CD4-positive, alpha-beta T cell treated with Interferon alpha-2 for 1 hour (primary cell): Measurements from ENCODE around the gene GNG7.
"Not testable (repeated sequence)": the region's sequence is repeated elsewhere in the genome, so short reads cannot be mapped to it uniquely, and the experiment has no call there.

Experiments used
- DNase-seq, 2 donors: peaks; one replicate each; pipeline ENCODE4 v3.0.0-alpha.2; 2020 to 2022

GNG7 gene

GRCh38 chr19:2478756-2479555 lies 223.5 kb downstream of the GNG7 start:
- peak; percentile 85 to 87 for DNase-seq

GRCh38 chr19:2478278-2478755 lies 224.2 kb downstream of the GNG7 start:
- DNase-seq, result peak; percentile 66 to 67

- DNase-seq, result peak; percentile 22 to 53
Measured at GRCh38 chr19:2477732-2478191, 224.7 kb downstream of the GNG7 start.

DNA sequence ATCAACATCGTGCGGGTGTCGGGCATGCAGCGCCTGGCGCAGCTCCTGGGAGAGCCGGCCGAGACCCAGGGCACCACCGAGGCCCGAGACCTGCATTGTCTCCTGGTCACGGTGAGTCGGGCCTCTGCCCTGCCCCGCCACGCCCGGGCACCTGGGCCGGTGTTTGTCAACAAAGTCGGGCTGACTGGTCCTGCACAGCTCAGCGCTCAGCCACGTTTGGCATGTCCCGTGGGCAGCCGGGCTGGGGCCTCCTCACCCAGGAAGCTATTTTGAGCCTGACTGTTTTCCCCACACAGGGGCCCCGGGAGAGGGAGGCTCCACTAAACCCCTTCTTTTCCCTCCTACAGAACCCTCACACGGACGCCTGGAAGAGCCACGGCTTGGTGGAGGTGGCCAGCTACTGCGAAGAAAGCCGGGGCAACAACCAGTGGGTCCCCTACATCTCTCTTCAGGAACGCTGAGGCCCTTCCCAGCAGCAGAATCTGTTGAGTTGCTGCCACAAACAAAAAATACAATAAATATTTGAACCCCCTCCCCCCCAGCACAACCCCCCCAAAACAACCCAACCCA lies 225.3 kb downstream of the GNG7 start:
- DNase-seq, result no peak

DNA sequence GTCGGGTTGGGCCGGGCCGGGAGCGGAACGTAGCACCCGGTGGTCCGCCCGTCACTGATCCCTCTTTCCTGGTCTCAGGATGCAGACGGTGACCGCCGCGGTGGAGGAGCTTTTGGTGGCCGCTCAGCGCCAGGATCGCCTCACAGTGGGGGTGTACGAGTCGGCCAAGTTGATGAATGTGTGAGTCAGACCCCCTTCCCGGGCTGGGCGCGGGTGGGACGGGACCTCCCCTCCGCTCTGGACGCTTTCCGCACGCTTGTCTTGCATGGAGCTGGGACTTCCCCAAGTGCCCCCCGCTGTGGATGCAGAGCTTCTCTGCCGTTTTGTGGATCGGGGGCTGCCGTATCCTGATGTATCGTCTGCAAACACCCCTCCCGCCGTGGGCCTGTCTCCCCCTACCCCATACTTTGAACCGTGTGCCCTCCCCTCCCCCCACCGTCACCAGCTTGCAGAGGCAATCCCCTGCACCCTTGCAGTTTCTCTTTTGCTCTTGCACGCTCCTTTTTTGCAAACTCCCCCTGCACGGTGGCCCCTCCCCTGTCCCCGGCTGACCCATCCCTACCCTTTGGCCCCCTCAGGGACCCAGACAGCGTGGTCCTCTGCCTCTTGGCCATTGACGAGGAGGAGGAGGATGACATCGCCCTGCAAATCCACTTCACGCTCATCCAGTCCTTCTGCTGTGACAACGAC lies 225.9 kb downstream of the GNG7 start:
- peak; percentile 61 to 72 for DNase-seq

- peak; percentile 98 to 99 for DNase-seq
Measured at GRCh38 chr19:2475702-2476450, 226.6 kb downstream of the GNG7 start, which contains the start of gene GADD45B. Gene GADD45B, plus strand, starts transcription at chr19:2476127. Its CDS starts 232 bp downstream, at chr19:2476359.

DNA sequence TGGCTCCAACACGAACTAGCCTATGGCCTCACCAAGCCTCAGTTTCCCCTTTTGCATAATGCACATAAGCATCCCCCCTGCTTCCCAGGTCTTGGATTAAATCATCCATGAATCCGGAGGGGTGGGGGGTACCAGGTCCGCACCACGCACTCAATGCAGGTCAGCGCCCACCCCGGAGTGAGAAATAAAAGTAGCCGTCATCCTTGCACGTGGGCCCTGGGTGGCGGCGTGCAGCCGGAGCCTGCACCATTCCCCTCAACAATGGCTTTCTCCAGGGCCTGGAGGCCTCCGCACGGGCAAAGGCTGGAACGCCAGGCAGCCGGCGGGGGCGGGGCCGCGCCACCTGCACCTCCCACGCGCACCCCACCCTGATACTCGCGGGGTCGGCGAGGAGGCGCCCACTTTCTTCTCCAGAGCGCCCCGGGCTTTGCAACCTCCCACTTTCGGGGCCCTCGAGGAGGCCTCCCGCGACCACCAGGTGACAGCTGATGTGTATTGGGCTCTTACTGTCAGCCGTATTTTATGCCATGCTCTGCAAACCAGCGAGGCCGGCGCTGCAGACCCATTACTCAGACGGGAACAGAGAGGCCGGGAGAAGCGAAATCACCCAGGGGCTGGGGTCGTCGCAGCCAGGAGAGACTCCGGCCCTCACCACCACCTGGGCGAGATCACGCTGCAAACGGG lies 227.3 kb downstream of the GNG7 start:
- no peak for DNase-seq

DNA sequence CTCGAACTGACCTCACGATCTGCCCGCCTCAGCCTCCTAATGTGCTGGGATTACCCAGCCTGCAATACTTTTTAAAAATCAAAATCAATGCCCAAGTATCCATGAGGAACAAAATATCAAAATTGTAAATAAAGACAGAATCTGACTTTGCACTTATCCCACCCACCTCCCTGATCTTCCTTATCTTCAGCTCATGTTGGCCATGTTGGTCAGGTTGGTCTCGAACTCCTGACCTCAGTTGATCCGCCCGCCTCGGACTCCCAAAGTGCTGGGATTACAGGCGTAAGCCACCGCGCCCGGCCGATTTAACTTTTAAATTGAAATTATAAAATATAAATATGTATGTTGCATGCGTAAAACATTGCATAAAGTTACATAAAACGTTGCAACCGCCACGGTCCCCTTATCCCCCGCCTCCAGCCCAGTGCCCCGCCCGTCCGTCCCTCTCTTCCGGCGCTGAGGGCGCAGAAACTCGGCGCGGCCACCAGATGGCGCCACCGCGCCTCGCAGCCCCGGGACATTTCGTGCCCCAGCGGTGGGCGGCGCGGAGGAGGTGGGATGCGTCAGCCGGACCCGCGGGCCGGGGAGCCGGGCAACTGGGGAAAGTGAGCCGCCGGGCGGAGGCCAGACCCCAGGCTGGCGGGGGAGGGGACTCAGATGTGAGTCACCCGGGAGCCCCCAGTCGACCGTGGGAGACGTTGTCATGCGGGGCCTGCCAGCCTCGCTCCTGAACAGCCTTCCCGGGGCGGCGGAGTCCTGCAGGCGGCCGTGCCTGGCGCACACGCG lies 228.1 kb downstream of the GNG7 start:
- DNase-seq, result peak; percentile 85 to 89

GRCh38 chr19:2469915-2470200 lies 232.6 kb downstream of the GNG7 start:
- not testable (repeated sequence) for DNase-seq

- DNase-seq, result peak in 1 of 2 donors; percentile 20
Measured at GRCh38 chr19:2469102-2469914, 233.2 kb downstream of the GNG7 start.

DNA sequence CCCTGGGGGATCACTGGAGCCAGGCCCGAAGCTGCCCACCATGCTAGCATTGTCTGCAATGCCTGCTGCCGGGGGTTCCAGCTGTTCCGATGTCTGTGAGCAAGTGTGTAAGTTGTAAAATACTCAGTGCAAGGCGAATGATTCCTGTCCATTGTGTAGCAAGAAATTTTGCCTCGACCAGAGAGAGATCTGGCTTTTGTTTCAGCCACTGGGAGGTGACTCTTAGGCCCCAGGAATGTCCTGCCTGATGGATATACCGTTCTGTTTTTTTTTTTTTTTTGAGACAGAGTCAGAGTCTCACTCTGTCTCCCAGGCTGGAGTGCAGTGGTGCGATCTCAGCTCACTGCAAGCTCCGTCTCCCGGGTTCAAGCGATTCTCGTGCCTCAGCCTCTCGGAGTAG lies 233.9 kb downstream of the GNG7 start:
- no peak for DNase-seq

DNA sequence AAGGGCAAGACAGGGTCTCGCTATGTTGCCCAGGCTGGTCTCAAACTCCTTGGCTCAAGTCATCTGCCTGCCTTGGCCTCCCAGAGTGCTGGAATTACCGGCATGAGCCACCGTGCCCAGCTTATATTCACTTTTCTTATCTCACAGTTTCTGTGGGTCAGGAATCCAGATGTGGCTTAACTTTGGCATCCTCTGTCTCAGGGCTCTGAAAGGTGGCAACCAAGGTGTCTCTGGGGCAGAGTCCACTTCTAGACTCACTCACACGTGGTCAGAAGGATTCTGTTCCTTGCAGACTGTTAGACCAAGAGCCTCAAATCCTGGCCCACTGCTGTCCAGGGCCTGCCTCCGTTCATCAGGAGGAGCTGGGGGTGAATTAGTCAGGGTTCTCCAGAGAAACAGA lies 238.1 kb downstream of the GNG7 start:
- no peak for DNase-seq

DNA sequence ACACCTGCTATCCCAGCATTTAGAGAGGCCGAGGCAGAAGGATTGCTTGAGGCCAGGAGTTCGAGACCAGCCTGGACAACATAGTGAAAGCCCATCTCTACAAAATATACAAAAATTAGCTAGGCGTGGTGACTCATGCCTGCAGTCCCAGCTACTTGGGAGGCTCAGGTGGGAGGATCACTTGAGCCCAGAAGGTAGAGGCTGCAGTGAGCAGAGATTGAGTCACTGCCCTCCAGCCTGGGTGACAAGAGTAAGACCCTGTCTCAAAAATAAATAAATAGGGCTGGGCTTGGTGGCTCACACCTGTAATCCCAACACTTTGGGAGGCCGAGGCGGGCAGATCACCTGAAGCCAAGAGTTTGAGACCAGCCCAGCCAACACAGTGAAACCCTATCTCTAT lies 238.8 kb downstream of the GNG7 start:
- not testable (repeated sequence) for DNase-seq

GRCh38 chr19:2462635-2463421 lies 239.7 kb downstream of the GNG7 start:
- DNase-seq, result no peak

DNA sequence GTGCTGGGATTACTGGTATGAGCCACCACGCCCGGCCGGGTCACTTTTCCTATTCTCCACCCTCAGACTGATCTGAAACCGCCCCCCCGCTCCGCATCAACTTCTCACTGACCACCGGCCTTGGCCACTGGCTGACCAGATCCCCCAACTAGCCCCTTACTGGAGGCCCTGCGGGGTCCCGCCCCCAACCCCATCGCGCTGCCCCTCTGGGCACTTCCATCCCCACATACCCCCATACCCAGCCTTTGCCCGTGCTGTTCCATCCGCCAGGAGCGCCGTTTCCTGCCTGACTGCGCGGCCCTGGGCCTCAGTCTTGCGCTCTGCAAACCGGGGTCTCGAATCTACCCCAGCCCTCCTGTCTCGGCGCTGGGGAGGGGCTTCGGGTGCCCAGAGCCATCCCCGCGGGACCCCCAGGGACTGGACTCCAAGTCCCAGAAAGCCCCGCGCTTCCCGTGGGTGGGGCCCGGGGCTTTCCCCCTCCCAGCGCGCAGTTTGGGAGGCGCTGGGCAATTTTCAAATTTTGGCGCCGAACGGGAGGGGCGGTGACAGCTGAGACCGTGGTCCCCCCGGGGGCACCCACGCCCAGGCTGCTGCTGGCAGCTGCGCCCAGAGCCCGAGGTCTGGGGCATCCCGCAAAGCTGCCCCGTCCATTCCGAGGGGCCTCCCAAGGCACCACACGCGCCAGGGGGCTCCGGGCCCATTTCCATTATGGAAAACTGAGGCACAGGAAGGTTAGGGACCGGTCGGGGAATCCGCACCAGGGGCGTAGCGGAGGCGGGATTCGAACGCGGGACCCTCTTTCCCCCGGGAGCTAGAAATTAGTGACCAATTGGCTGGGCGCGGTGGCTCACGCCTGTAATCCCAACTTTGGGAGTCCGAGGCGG lies 240.5 kb downstream of the GNG7 start:
- DNase-seq, result peak; percentile 32 to 65
